Transverse colon (tissue), 4 donors: ENCODE data around the gene GADD45B. TPM values are rescaled to one million over a fixed set of nuclear protein-coding genes. Genes with fewer than 3 reads are reported as not detected.

Experiments
- DNase-seq: peaks from one replicate; pipeline ENCODE4 v3.0.0-alpha.2; 2019
- H3K27ac ChIP-seq, 4 donors: fragments of 200-600 bp; sonication (generic); 2 replicates each; pipeline ENCODE4 v1.5.1; 2016 to 2018; ENCODE audit warnings: inconsistent platforms in 4 of 4
- H3K27me3 ChIP-seq: fragments of 200-600 bp; sonication (generic); 2 replicates; pipeline ENCODE4 v1.5.1; 2017; ENCODE audit warnings: inconsistent platforms
- H3K36me3 ChIP-seq, 4 donors: fragments of 200-600 bp; sonication (generic); 2 replicates each; pipeline ENCODE4 v1.5.1; 2017 to 2019; ENCODE audit warnings: inconsistent platforms in 4 of 4
- H3K4me1 ChIP-seq, 4 donors: fragments of 200-600 bp; sonication (generic); 2 replicates each; pipeline ENCODE4 v1.5.1; 2017 to 2020; ENCODE audit warnings: inconsistent platforms in 4 of 4
- H3K4me3 ChIP-seq, 4 donors: fragments of 200-600 bp; sonication (generic); 1 replicate in 1 of 4; 2 replicates in 3 of 4; pipeline versions ENCODE4 v1.5.1 to v1.6.1; 2017 to 2019; ENCODE audit warnings: inconsistent platforms in 4 of 4
- H3K9me3 ChIP-seq, 2 donors: fragments of 200-600 bp; sonication (generic); 2 replicates each; pipeline ENCODE4 v1.5.1; 2017 to 2019; ENCODE audit warnings: inconsistent platforms in 2 of 2
- CTCF ChIP-seq, 5 experiments: fragments of 200-600 bp in 3 of 5; fragments of 450-650 bp in 2 of 5; sonication (generic) in 3 of 5; IDR thresholded peaks; 1 replicate in 2 of 5; 2 replicates in 3 of 5; pipeline ENCODE4 v1.5.1; 2016 to 2017; ENCODE audit warnings: antibody characterized with exemption in 5 of 5, inconsistent platforms in 3 of 5, mild to moderate bottlenecking in 2 of 5, moderate library complexity in 1 of 5
- EP300 ChIP-seq: sonication (generic); formaldehyde crosslinking; IDR thresholded peaks from one replicate; pipeline ENCODE4 v1.6.1; 2017; ENCODE audit warnings: antibody characterized with exemption, low read depth
- POLR2A ChIP-seq: fragments of 450-650 bp; IDR thresholded peaks from one replicate; pipeline ENCODE4 v1.6.1; 2016; ENCODE audit warnings: antibody characterized with exemption, mild to moderate bottlenecking, moderate library complexity
- POLR2AphosphoS5 ChIP-seq, 3 donors: sonication (generic); formaldehyde crosslinking; IDR thresholded peaks; one replicate each; pipeline ENCODE4 v1.6.1; 2016; ENCODE audit warnings: antibody characterized with exemption in 3 of 3
- WGBS, 2 donors: methylation state at CpG; one replicate each; pipeline ENCODE4 v1.1.5; 2018; ENCODE audit warnings: low coverage in 1 of 2; 5-methylcytosine and 5-hydroxymethylcytosine counted together
- in situ Hi-C, 4 donors: fragments of 200-750 bp; cut with MboI; loops; one replicate each; pipeline versions ENCODE4 v1.15.0 to v1.15.1; 2017; ENCODE audit warnings: low sequenced_read_pairs in 3 of 4, low pct_ligation_motif_present in 1 of 4, low pct_unique_long_range_greater_than_20kb in 1 of 4
- intact Hi-C: fragments of 100-400 bp; cut with DNase I; formaldehyde crosslinking; loops from one replicate; pipeline ENCODE4 v1.15.1; 2023; ENCODE audit warnings: low total_unique reads
- total RNA-seq, 4 donors: library from RNA; depleted of rRNA; stranded (reverse); fragments of >200 nt; gene quantifications; one replicate each; pipeline ENCODE4 v1.1.0, GENCODE V29; 2016

The GADD45B gene
- total RNA-seq, 4 donors from 2014 or later, result 59.0 to 280 (median 167) TPM

- no peak for DNase-seq
- TF ChIP-seq POLR2A (no peak), CTCF (IDR thresholded peaks at IDR 0.05) (no peak), POLR2AphosphoS5 (IDR thresholded peaks at IDR 0.05) (no peak), EP300 (no peak)
- H3K4me1 ChIP-seq, result peaks cover 5 to 10% (median 8%) of the 10 kb centered on the region in 4 donors
- no peaks in the 10 kb centered on the region for H3K9me3 ChIP-seq
- H3K4me3 ChIP-seq, result no peak overlapping the region
- no peak overlapping the region for H3K27ac ChIP-seq
- intact Hi-C loops (no loop called here), in situ Hi-C loops (no loop called here)
- WGBS, 2 donors, result 96 to 97% methylated on average over 4 to 19 of the region's 25 CpGs
- H3K27me3 ChIP-seq, result no peaks in the 10 kb centered on the region
- peaks cover 0 to 4% (median 0%) of the 10 kb centered on the region in 4 donors for H3K36me3 ChIP-seq
Observed at GRCh38 chr19:2432131-2432848, 43.6 kb upstream of the GADD45B start.

GRCh38 chr19:2433854-2434253 lies 42.1 kb upstream of the GADD45B start:
- H3K4me3 ChIP-seq, result no peak overlapping the region
- no peak for TF ChIP-seq CTCF (IDR thresholded peaks at IDR 0.05)
- no peak for TF ChIP-seq POLR2AphosphoS5 (IDR thresholded peaks at IDR 0.05)
- H3K36me3 ChIP-seq, result peaks cover 0 to 9% (median 0%) of the 10 kb centered on the region in 4 donors
- in situ Hi-C loops, result no loop called here
- intact Hi-C loops, result no loop called here
- WGBS, 2 donors, result 94% methylated on average over 21 of the region's 30 CpGs; no CpG with 5 or more reads in 1 of the 2 donors
- peaks cover 0 to under 1% (median 0%) of the 10 kb centered on the region in 4 donors for H3K4me1 ChIP-seq
- H3K9me3 ChIP-seq, result no peaks in the 10 kb centered on the region
- H3K27ac ChIP-seq, result no peak overlapping the region
- no peak for DNase-seq
- H3K27me3 ChIP-seq, result no peaks in the 10 kb centered on the region

GRCh38 chr19:2434267-2434666 lies 41.7 kb upstream of the GADD45B start:
- Histone ChIP-seq H3K27me3 (no peaks in the 10 kb centered on the region), H3K4me1 (no peaks in the 10 kb centered on the region), H3K4me3 (no peak overlapping the region), H3K36me3 (peaks cover 0 to 9% (median 0%) of the 10 kb centered on the region in 4 donors), H3K9me3 (no peaks in the 10 kb centered on the region), H3K27ac (no peak overlapping the region)
- 94% methylated on average over 18 of the region's 22 CpGs; no CpG with 5 or more reads in 1 of the 2 donors for WGBS, 2 donors
- intact Hi-C loops, result no loop called here
- TF ChIP-seq POLR2AphosphoS5 (IDR thresholded peaks at IDR 0.05) (no peak), CTCF (IDR thresholded peaks at IDR 0.05) (no peak), POLR2A (no peak), EP300 (no peak)
- in situ Hi-C loops, result no loop called here
- no peak for DNase-seq

GRCh38 chr19:2434721-2435265 lies 41.1 kb upstream of the GADD45B start:
- TF ChIP-seq EP300 (no peak), POLR2A (no peak), POLR2AphosphoS5 (IDR thresholded peaks at IDR 0.05) (no peak), CTCF (IDR thresholded peaks at IDR 0.05) (no peak)
- H3K27ac ChIP-seq, result no peak overlapping the region
- H3K36me3 ChIP-seq, result peaks cover 0 to 9% (median 0%) of the 10 kb centered on the region in 4 donors
- no peaks in the 10 kb centered on the region for H3K9me3 ChIP-seq
- in situ Hi-C loops, result no loop called here
- H3K4me3 ChIP-seq, result no peak overlapping the region
- H3K4me1 ChIP-seq, result no peaks in the 10 kb centered on the region
- intact Hi-C loops, result no loop called here
- no peak for DNase-seq
- no peaks in the 10 kb centered on the region for H3K27me3 ChIP-seq
- WGBS, 2 donors, result 94% methylated on average over 31 of the region's 42 CpGs; no CpG with 5 or more reads in 1 of the 2 donors
